Epithelial cell of esophagus (primary cell): ENCODE measurements around the gene LENEP.
"Not testable (repeated sequence)": the region's sequence is repeated elsewhere in the genome, so short reads cannot be mapped to it uniquely, and the experiment has no call there.

Source experiments
- DNase-seq: peaks from one replicate; pipeline ENCODE4 v3.0.0; 2010; ENCODE audit warnings: low read depth
- H3K4me3 ChIP-seq: 2 replicates; pipeline ENCODE4 v1.5.1; 2011; ENCODE audit warnings: mild to moderate bottlenecking, low read length, control low read depth
- TF ChIP-seq, protein P1 (sequence below): IDR thresholded peaks from 2 replicates; pipeline ENCODE4 v1.5.1; 2011; ENCODE audit warnings: low read depth, mild to moderate bottlenecking, low read length, control low read depth, inconsistent platforms; ENCODE audit not compliant: insufficient read depth; ENCODE audit errors: missing control alignments

Gene LENEP

DNA sequence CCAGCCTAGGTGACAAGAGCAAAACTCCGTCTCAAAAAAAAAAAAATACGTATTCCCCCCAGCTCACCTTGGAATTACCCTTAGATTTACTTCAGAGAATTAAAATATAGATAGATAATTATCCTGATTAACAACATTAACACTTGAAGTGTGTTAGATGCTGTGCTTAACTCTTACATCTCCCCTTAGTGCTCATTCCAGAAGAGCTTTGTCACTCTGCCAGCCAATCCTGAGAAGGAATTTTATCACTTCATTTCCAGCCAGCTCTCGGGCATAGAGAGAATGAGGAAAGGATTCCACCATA is 21.2 kb upstream of the LENEP start:
- peak overlapping the region; percentile 44 for H3K4me3 ChIP-seq
- no peak for DNase-seq

DNA sequence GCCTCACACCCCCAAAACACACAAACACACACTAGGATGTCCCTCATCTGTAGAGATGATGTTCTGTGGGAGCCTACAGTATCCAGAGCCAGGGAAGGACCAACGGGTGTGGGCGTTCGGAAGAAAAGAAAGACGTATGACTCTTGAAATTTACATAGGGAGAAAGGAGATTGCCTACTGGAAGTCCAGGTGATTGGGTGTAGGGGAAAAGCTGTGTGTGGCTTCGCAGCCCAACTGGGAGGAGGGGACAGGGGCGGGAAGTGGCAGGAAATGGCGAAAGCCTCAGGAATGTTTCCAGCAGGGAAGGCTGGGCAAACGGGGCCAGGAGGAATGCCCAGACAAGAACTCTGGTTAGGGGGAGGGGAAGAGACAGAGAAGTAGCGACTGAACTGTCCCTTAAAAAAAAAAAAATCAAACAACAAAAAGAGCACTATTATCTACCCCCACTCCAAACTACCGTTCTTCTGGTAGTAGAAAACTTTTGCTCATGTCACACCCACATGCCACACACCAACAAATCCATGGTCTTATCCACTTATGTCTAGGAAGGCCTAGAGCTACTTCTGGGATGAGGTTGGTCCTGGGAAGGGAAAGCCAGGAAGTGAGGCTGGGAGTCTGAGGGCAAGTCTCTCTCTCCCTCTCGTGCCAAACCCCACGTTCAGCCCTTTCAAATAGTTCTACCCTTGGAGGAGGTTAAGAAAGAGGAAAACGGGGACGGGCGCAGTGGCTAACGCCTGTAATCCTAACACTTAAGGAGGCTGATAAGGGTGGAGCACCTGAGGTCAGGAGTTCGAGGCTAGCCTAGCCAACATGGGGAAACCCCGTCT is 20.7 kb upstream of the LENEP start:
- TF ChIP-seq, protein P1, sequence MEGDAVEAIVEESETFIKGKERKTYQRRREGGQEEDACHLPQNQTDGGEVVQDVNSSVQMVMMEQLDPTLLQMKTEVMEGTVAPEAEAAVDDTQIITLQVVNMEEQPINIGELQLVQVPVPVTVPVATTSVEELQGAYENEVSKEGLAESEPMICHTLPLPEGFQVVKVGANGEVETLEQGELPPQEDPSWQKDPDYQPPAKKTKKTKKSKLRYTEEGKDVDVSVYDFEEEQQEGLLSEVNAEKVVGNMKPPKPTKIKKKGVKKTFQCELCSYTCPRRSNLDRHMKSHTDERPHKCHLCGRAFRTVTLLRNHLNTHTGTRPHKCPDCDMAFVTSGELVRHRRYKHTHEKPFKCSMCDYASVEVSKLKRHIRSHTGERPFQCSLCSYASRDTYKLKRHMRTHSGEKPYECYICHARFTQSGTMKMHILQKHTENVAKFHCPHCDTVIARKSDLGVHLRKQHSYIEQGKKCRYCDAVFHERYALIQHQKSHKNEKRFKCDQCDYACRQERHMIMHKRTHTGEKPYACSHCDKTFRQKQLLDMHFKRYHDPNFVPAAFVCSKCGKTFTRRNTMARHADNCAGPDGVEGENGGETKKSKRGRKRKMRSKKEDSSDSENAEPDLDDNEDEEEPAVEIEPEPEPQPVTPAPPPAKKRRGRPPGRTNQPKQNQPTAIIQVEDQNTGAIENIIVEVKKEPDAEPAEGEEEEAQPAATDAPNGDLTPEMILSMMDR: no peak
- peak overlapping the region; percentile 61 for H3K4me3 ChIP-seq
- peak; percentile 98 for DNase-seq

More for the DNA sequence above, 21.2 kb upstream of the LENEP start:
- TF ChIP-seq, protein P1: no peak

- TF ChIP-seq, protein P1: peak; percentile 43
- DNase-seq: peak; percentile 98
Observed at GRCh38 chr1:154973344-154974101, 19.9 kb upstream of the LENEP start.

DNA sequence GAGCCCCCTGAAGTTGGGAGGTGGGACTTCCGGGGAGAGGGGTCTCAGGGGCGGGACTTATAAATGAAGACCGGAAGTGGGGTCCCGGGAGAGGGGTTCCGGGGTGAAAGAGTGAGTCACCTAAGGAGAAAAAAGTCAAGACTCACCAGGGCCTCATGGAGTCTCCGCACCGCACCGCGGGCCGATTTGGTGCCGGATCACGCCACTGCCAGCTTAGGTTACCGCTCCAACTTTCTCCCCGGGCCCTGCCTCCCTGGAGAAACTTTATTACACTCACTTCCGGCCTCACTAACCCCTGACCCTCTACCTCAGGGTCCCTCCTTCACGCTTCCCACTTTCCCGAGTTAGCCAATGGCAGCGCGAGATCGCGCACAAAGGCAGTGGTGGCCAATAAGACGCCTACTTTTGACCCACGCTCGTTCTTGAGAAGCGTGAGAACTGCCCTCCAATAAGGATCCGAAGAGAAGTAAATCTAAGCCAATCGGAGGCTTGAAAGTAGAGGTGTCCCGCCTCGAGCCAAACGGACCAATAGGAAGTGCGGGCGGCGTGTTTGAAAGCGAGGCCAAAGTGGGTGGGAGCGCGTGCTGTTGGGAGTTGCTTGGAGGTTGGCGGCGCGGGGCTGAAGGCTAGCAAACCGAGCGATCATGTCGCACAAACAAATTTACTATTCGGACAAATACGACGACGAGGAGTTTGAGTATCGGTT is 19.1 kb upstream of the LENEP start, which contains the start of gene CKS1B:
Gene CKS1B (plus strand): TSS at position 580 of the 706 bp plus-strand sequence. CDS start 65 bp downstream, at position 645.
- DNase-seq: peak; percentile 100
- peak within 1 kb of the TSS; percentile 61 for H3K4me3 ChIP-seq
- TF ChIP-seq, protein P1: no peak

More at GRCh38 chr1:154973344-154974101, 19.9 kb upstream of the LENEP start:
- peak overlapping the region; percentile 61 for H3K4me3 ChIP-seq

DNA sequence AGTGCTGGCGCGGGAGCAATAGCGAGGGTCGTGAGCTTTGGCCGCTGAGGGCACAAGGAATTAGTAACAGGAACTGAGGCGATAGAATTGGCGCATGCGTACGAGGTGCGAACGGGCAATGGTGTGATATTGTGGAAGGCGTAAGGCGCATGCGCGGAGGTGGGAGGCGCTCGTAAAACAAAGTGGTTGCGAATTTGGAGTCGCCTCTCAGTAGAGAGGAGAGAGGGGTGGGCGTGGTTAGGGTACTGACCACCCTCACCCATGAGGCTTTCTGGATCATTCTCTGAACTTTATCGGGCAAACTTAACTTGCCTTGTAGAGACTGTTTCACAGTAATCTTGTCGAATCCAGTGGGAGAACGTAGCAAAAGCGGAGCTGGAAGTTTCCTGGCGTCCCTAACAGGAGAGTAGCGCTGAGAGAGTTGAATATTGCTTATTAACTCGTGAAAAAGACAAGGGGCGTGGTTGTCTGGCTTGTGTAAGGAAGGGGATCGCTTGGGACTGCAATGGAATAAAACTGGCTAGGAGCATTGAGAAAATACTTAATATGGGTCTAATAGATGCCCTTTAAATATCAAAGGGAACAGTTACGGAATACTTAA is 18.5 kb upstream of the LENEP start:
- DNase-seq: peak; percentile 94
- H3K4me3 ChIP-seq: peak overlapping the region; percentile 61
- TF ChIP-seq, protein P1: no peak

GRCh38 chr1:154975409-154976059 is 17.9 kb upstream of the LENEP start:
- peak; percentile 43 for DNase-seq
- H3K4me3 ChIP-seq: peak overlapping the region; percentile 61
- TF ChIP-seq, protein P1: no peak

GRCh38 chr1:154977762-154978161 is 15.6 kb upstream of the LENEP start:
- H3K4me3 ChIP-seq, DNase-seq: not testable (repeated sequence)
